ENCODE data around the gene ZNF605.

- TF ChIP-seq POLR2AphosphoS5 (IDR thresholded peaks at IDR 0.05; ENCODE audit: low read depth) (peak; percentile 74), CTCF (IDR thresholded peaks at IDR 0.05; ENCODE audit: insufficient read depth, low read length) (no peak), REST (IDR thresholded peaks at IDR 0.05; ENCODE audit: insufficient replicate concordance, low read depth) (no peak), GABPA (IDR thresholded peaks at IDR 0.05; ENCODE audit: low read depth) (peak; percentile 71), SPI1 (IDR thresholded peaks at IDR 0.05; ENCODE audit: borderline replicate concordance, low read depth) (peak; percentile 29; the same call in 1 of the 2 replicates)
Observed at GRCh38 chr12:132887513-132888351, 68.4 kb downstream of the ZNF605 start, which contains the start of gene CHFR.

All from HL-60 (cell line).